ENCODE measurements around the gene UBR4.

The UBR4 gene

GRCh38 chr1:19045898-19046880 is 163.9 kb downstream of the UBR4 start:
- TF ChIP-seq CSRNP3 (CRISPR knock-in tag; IDR thresholded peaks at IDR 0.05): no peak
- TF ChIP-seq TOX (CRISPR knock-in tag; IDR thresholded peaks at IDR 0.05; ENCODE audit: borderline replicate concordance): no peak
- no peak for TF ChIP-seq PPARA (CRISPR knock-in tag; IDR thresholded peaks at IDR 0.05; ENCODE audit: borderline replicate concordance)
- no peak for TF ChIP-seq CREB5 (CRISPR knock-in tag; IDR thresholded peaks at IDR 0.05; ENCODE audit: low read depth)
- no peak for TF ChIP-seq POU6F1 (CRISPR knock-in tag; IDR thresholded peaks at IDR 0.05; ENCODE audit: borderline replicate concordance, low read depth)
- ATAC-seq: no peak

- TF ChIP-seq PPARA (CRISPR knock-in tag; IDR thresholded peaks at IDR 0.05; ENCODE audit: borderline replicate concordance) (no peak), TSHZ2 (CRISPR knock-in tag; IDR thresholded peaks at IDR 0.05) (no peak), RARB (CRISPR knock-in tag; IDR thresholded peaks at IDR 0.05) (no peak), CSDC2 (CRISPR knock-in tag; IDR thresholded peaks at IDR 0.05) (no peak)
- no peak for ATAC-seq
Observed at GRCh38 chr1:19044975-19045831, 164.9 kb downstream of the UBR4 start.

GRCh38 chr1:19044471-19044870 is 165.6 kb downstream of the UBR4 start:
- no peak for ATAC-seq
- TF ChIP-seq ZC3H10 (CRISPR knock-in tag; IDR thresholded peaks at IDR 0.05) (no peak), ZNF8 (CRISPR knock-in tag; IDR thresholded peaks at IDR 0.05) (no peak), ESRRG (CRISPR knock-in tag; IDR thresholded peaks at IDR 0.05) (no peak), ARNTL (CRISPR knock-in tag; IDR thresholded peaks at IDR 0.05; ENCODE audit: borderline replicate concordance, low read depth) (no peak), ZNF70 (CRISPR knock-in tag; IDR thresholded peaks at IDR 0.05) (no peak), CSDC2 (CRISPR knock-in tag; IDR thresholded peaks at IDR 0.05) (no peak), PPARA (CRISPR knock-in tag; IDR thresholded peaks at IDR 0.05; ENCODE audit: borderline replicate concordance) (no peak), SNAI2 (CRISPR knock-in tag; IDR thresholded peaks at IDR 0.05) (no peak), ZFP30 (CRISPR knock-in tag; IDR thresholded peaks at IDR 0.05) (no peak)

- TF ChIP-seq PPARA (CRISPR knock-in tag; IDR thresholded peaks at IDR 0.05; ENCODE audit: borderline replicate concordance) (no peak), RARB (CRISPR knock-in tag; IDR thresholded peaks at IDR 0.05) (no peak), TOX (CRISPR knock-in tag; IDR thresholded peaks at IDR 0.05; ENCODE audit: borderline replicate concordance) (no peak), ZFP30 (CRISPR knock-in tag; IDR thresholded peaks at IDR 0.05) (no peak), TCF4 (CRISPR knock-in tag; IDR thresholded peaks at IDR 0.05; ENCODE audit: borderline replicate concordance) (no peak), ESRRG (CRISPR knock-in tag; IDR thresholded peaks at IDR 0.05) (no peak), CSRNP3 (CRISPR knock-in tag; IDR thresholded peaks at IDR 0.05) (no peak), ZC3H10 (CRISPR knock-in tag; IDR thresholded peaks at IDR 0.05) (no peak), PATZ1 (CRISPR knock-in tag; IDR thresholded peaks at IDR 0.05; ENCODE audit: borderline replicate concordance) (no peak)
- no peak for ATAC-seq
Observed at GRCh38 chr1:19043579-19044443, 166.3 kb downstream of the UBR4 start.
